Measurements from ENCODE around the gene SAG.

DNA sequence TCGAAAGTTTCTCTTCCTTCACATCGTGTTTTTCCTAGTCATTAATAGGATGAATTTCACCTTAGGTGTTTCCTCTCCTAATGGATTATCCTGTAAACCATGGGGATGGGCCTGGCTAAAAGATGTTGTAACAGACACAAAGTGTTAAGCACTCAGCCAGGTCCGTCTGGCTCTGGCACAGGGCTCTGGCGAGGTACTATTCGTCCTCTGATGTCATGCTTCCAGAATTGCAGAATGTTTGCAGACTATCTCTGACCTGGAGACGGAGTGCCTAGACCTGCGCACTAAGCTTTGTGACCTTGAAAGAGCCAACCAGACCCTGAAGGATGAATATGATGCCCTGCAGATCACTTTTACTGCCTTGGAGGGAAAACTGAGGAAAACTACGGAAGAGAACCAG lies 42.9 kb upstream of the SAG start:
- TF ChIP-seq, protein P1, sequence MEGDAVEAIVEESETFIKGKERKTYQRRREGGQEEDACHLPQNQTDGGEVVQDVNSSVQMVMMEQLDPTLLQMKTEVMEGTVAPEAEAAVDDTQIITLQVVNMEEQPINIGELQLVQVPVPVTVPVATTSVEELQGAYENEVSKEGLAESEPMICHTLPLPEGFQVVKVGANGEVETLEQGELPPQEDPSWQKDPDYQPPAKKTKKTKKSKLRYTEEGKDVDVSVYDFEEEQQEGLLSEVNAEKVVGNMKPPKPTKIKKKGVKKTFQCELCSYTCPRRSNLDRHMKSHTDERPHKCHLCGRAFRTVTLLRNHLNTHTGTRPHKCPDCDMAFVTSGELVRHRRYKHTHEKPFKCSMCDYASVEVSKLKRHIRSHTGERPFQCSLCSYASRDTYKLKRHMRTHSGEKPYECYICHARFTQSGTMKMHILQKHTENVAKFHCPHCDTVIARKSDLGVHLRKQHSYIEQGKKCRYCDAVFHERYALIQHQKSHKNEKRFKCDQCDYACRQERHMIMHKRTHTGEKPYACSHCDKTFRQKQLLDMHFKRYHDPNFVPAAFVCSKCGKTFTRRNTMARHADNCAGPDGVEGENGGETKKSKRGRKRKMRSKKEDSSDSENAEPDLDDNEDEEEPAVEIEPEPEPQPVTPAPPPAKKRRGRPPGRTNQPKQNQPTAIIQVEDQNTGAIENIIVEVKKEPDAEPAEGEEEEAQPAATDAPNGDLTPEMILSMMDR (IDR thresholded peaks at IDR 0.05) = no peak
- no peak for TF ChIP-seq POLR2A (IDR thresholded peaks at IDR 0.05)

Measured in stomach (tissue), 4 donors.